B cell (primary cell): ENCODE measurements around the gene SZT2. TPM values are rescaled to one million over a fixed set of nuclear protein-coding genes. Genes with fewer than 3 reads are reported as not detected.

Source experiments
- ATAC-seq: fragments of 200-7000 bp; cut with Tn5 transposase; one replicate; pipeline ENCODE4 v1.10.0; 2021; ENCODE audit warnings: low read depth, mild to moderate bottlenecking, moderate number of reproducible peaks, moderate library complexity
- CTCF ChIA-PET: fragments of 350-600 bp; sonication (Branson Sonifier 250); formaldehyde crosslinking; loops from one replicate; lab custom pipeline; 2021; ENCODE audit warnings: antibody characterized with exemption, inconsistent platforms; lab: Charles Lee
- POLR2A ChIA-PET: fragments of 350-600 bp; sonication (Branson Sonifier 250); formaldehyde crosslinking; loops from one replicate; lab custom pipeline; 2021; ENCODE audit warnings: antibody characterized with exemption; lab: Charles Lee
- DNase-seq: peaks from one replicate; pipeline ENCODE4 v3.0.0; 2013
- H2AFZ ChIP-seq: 2 replicates; pipeline ENCODE4 v1.6.1; 2012; ENCODE audit warnings: mild to moderate bottlenecking, low read depth, low read length; ENCODE audit not compliant: insufficient read depth, poor library complexity, severe bottlenecking
- H3K27ac ChIP-seq, 2 donors: 1 replicate in 1 of 2; 2 replicates in 1 of 2; pipeline ENCODE4 v1.5.1; 2012 to 2013; ENCODE audit warnings: low read length in 2 of 2, mild to moderate bottlenecking in 2 of 2, moderate library complexity in 1 of 2
- H3K27me3 ChIP-seq, 4 experiments: fragments of 200-600 bp in 1 of 4; sonication (generic) in 1 of 4; replicated peaks in 1 of 4; 1 replicate in 2 of 4; 2 replicates in 2 of 4; pipeline versions ENCODE4 v1.6.1 to v1.7.0; 2013 to 2016; ENCODE audit warnings: low read length in 3 of 4, mild to moderate bottlenecking in 2 of 4, mixed read lengths in 1 of 4, moderate library complexity in 1 of 4; ENCODE audit not compliant: insufficient read depth in 4 of 4, control insufficient read depth in 3 of 4; ENCODE audit errors: control extremely low read depth in 1 of 4
- H3K36me3 ChIP-seq, 2 experiments: replicated peaks in 1 of 2; 1 replicate in 1 of 2; 2 replicates in 1 of 2; pipeline versions ENCODE4 v1.6.1 to v1.7.1; 2013; ENCODE audit warnings: low read length in 1 of 2; ENCODE audit not compliant: insufficient read depth in 2 of 2, control insufficient read depth in 1 of 2; ENCODE audit errors: control extremely low read depth in 1 of 2, extremely low read depth in 1 of 2
- H3K4me1 ChIP-seq, 2 donors: fragments of 200-600 bp in 1 of 2; sonication (generic) in 1 of 2; 1 replicate in 1 of 2; 2 replicates in 1 of 2; pipeline versions ENCODE4 v1.5.1 to v1.6.1; 2013 to 2017; ENCODE audit warnings: low read length in 2 of 2; ENCODE audit not compliant: control insufficient read depth in 2 of 2, insufficient read depth in 2 of 2
- H3K4me2 ChIP-seq: replicated peaks from 2 replicates; pipeline ENCODE3; 2012; ENCODE audit warnings: mild to moderate bottlenecking, low read depth, low read length; ENCODE audit not compliant: poor library complexity, severe bottlenecking
- H3K4me3 ChIP-seq, 5 experiments: fragments of 200-600 bp in 1 of 5; sonication (generic) in 1 of 5; 1 replicate in 3 of 5; 2 replicates in 2 of 5; pipeline versions ENCODE4 v1.5.1 to v1.7.0; 2011 to 2016; ENCODE audit warnings: low read length in 4 of 5, mild to moderate bottlenecking in 4 of 5, low read depth in 2 of 5, control low read depth in 1 of 5, moderate library complexity in 1 of 5; ENCODE audit not compliant: insufficient read depth in 1 of 5; ENCODE audit errors: control extremely low read depth in 1 of 5, extremely low read depth in 1 of 5
- H3K79me2 ChIP-seq: fragments of 200-600 bp; sonication (generic); one replicate; pipeline ENCODE4 v1.6.0; 2016; ENCODE audit warnings: low read length; ENCODE audit not compliant: control insufficient read depth, insufficient read depth
- H3K9ac ChIP-seq: fragments of 200-600 bp; sonication (generic); 2 replicates; pipeline ENCODE4 v1.6.1; 2017; ENCODE audit warnings: mild to moderate bottlenecking, low read length, moderate library complexity
- H3K9me3 ChIP-seq, 3 donors: one replicate each; pipeline versions ENCODE4 v1.6.1 to v1.7.1; 2013; ENCODE audit warnings: low read length in 2 of 3; ENCODE audit not compliant: control insufficient read depth in 2 of 3, insufficient read depth in 1 of 3; ENCODE audit errors: control extremely low read depth in 1 of 3
- H4K20me1 ChIP-seq: 2 replicates; pipeline ENCODE4 v1.6.0; 2012; ENCODE audit warnings: mild to moderate bottlenecking, low read length; ENCODE audit not compliant: insufficient read depth, control insufficient read depth, poor library complexity, severe bottlenecking
- H3K27ac Mint-ChIP-seq: one replicate; pipeline ENCODE4 v1.8.0; 2021; ENCODE audit warnings: mixed read lengths
- H3K27me3 Mint-ChIP-seq: one replicate; pipeline ENCODE4 v1.8.0; 2021; ENCODE audit warnings: mixed read lengths
- H3K4me1 Mint-ChIP-seq: one replicate; pipeline ENCODE4 v1.8.0; 2021; ENCODE audit warnings: mixed read lengths
- H3K4me3 Mint-ChIP-seq: one replicate; pipeline ENCODE4 v1.8.0; 2021; ENCODE audit warnings: mixed read lengths
- H3K9me3 Mint-ChIP-seq: one replicate; pipeline ENCODE4 v1.8.0; 2022; ENCODE audit warnings: mixed read lengths; ENCODE audit not compliant: insufficient read depth
- EZH2 ChIP-seq: IDR thresholded peaks from 2 replicates; pipeline ENCODE4 v1.6.1; 2012; ENCODE audit warnings: borderline replicate concordance, low read depth, mild to moderate bottlenecking, moderate library complexity, low read length; ENCODE audit not compliant: insufficient read depth, poor library complexity, severe bottlenecking
- WGBS: methylation state at CpG from one replicate; pipeline ENCODE4 v1.1.5; 2013; ENCODE audit warnings: missing lambda C conversion rate; ENCODE audit not compliant: insufficient coverage; 5-methylcytosine and 5-hydroxymethylcytosine counted together
- intact Hi-C: fragments of 100-400 bp; cut with micrococcal nuclease; formaldehyde crosslinking; loops from one replicate; pipeline ENCODE4 v1.10.0; 2022
- polyA plus RNA-seq: library from polyadenylated mRNA; depleted of rRNA; stranded (reverse); fragments of >200 nt; gene quantifications from 2 replicates; pipeline ENCODE4 v1.2.3, GENCODE V29; 2012
- total RNA-seq, 2 donors: library from RNA; stranded (reverse); fragments of 120-200 nt in 1 of 2; gene quantifications; 1 replicate in 1 of 2; 2 replicates in 1 of 2; pipeline versions ENCODE4 v1.2.3 to v1.2.4, GENCODE V29; 2013 to 2022
- TF ChIP-seq, protein P1 (sequence below): fragments of 200-600 bp; IDR thresholded peaks from one replicate; pipeline ENCODE4 v1.8.0; 2022; ENCODE audit warnings: antibody characterized with exemption, mild to moderate bottlenecking

The SZT2 gene
- total and polyA plus RNA-seq, 2 donors (not counting 1 experiment from before 2014, with no cell fraction given): 41.4 to 197 TPM

GRCh38 chr1:43435146-43436145 lies 45.7 kb downstream of the SZT2 start:
- H3K27ac Mint-ChIP-seq: no peak overlapping the region
- peaks cover 0 to 75% of the 10 kb centered on the region in 2 experiments for H3K36me3 ChIP-seq
- no peak overlapping the region for H3K4me2 ChIP-seq
- H2AFZ ChIP-seq: no peak overlapping the region
- CTCF ChIA-PET: interaction anchor here (1.0 to 1.1 kb wide), 2 partner anchors 9 to 21 kb away, joined by 3 read pairs; no protein-coding TSS in a partner anchor
- no peak overlapping the region for H3K4me3 Mint-ChIP-seq
- H3K79me2 ChIP-seq: no peaks in the 10 kb centered on the region
- H4K20me1 ChIP-seq: no peaks in the 10 kb centered on the region
- ATAC-seq: no peak
- H3K4me1 ChIP-seq: no peaks in the 10 kb centered on the region
- POLR2A ChIA-PET: no interaction called here
- no peaks in the 10 kb centered on the region for H3K9me3 Mint-ChIP-seq
- H3K9me3 ChIP-seq: peaks cover 0 to 3% (median 0%) of the 10 kb centered on the region in 3 donors
- TF ChIP-seq, protein P1, sequence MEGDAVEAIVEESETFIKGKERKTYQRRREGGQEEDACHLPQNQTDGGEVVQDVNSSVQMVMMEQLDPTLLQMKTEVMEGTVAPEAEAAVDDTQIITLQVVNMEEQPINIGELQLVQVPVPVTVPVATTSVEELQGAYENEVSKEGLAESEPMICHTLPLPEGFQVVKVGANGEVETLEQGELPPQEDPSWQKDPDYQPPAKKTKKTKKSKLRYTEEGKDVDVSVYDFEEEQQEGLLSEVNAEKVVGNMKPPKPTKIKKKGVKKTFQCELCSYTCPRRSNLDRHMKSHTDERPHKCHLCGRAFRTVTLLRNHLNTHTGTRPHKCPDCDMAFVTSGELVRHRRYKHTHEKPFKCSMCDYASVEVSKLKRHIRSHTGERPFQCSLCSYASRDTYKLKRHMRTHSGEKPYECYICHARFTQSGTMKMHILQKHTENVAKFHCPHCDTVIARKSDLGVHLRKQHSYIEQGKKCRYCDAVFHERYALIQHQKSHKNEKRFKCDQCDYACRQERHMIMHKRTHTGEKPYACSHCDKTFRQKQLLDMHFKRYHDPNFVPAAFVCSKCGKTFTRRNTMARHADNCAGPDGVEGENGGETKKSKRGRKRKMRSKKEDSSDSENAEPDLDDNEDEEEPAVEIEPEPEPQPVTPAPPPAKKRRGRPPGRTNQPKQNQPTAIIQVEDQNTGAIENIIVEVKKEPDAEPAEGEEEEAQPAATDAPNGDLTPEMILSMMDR: no peak
- no peak for TF ChIP-seq EZH2
- WGBS: 96% methylated on average over 10 of the region's 14 CpGs
- DNase-seq: no peak
- H3K4me3 ChIP-seq: no peak overlapping the region
- H3K4me1 Mint-ChIP-seq: no peaks in the 10 kb centered on the region
- H3K27ac ChIP-seq: no peak overlapping the region
- H3K27me3 ChIP-seq: no peaks in the 10 kb centered on the region
- intact Hi-C loops: no loop called here
- no peaks in the 10 kb centered on the region for H3K27me3 Mint-ChIP-seq
- H3K9ac ChIP-seq: no peak overlapping the region

- Histone ChIP-seq H3K27me3 (no peaks in the 10 kb centered on the region), H3K36me3 (peaks cover 0 to 75% of the 10 kb centered on the region in 2 experiments), H3K79me2 (no peaks in the 10 kb centered on the region), H3K9ac (no peak overlapping the region), H3K4me3 (no peak overlapping the region), H3K4me2 (no peak overlapping the region), H3K4me1 (no peaks in the 10 kb centered on the region), H3K27ac (no peak overlapping the region), H4K20me1 (no peaks in the 10 kb centered on the region), H3K9me3 (peaks cover 0 to 3% (median 0%) of the 10 kb centered on the region in 3 donors), H2AFZ (no peak overlapping the region)
- ChIA-PET CTCF (no interaction called here), POLR2A (no interaction called here)
- no peak overlapping the region for H3K27ac Mint-ChIP-seq
- no peak overlapping the region for H3K4me3 Mint-ChIP-seq
- no peaks in the 10 kb centered on the region for H3K27me3 Mint-ChIP-seq
- intact Hi-C loops: no loop called here
- TF ChIP-seq, protein P1: no peak
- TF ChIP-seq EZH2: no peak
- ATAC-seq: no peak
- WGBS: 95% methylated on average over 3 of the region's 3 CpGs
- H3K4me1 Mint-ChIP-seq: no peaks in the 10 kb centered on the region
- DNase-seq: no peak
- H3K9me3 Mint-ChIP-seq: no peaks in the 10 kb centered on the region
These were observed 46.7 kb downstream of the SZT2 start for GRCh38 chr1:43436371-43436770.
